KOPT-K1 (cell line): ENCODE results near the gene CST9.

ENCODE experiments used
- H3K27ac ChIP-seq: fragments of 200-600 bp; sonication (generic); 2 replicates; pipeline ENCODE4 v1.5.1; 2016; ENCODE audit warnings: antibody characterized with exemption, mild to moderate bottlenecking, low read depth, low read length; ENCODE audit not compliant: poor library complexity, severe bottlenecking
- H3K36me3 ChIP-seq: fragments of 200-600 bp; sonication (generic); 2 replicates; pipeline ENCODE4 v1.5.1; 2017; ENCODE audit warnings: antibody characterized with exemption, mild to moderate bottlenecking, low read length, moderate library complexity; ENCODE audit not compliant: insufficient read depth
- H3K9me3 ChIP-seq: fragments of 200-600 bp; sonication (generic); 2 replicates; pipeline ENCODE4 v1.5.1; 2017; ENCODE audit warnings: antibody characterized with exemption, low read length, mild to moderate bottlenecking; ENCODE audit not compliant: insufficient read depth, poor library complexity, severe bottlenecking

CST9 gene

GRCh38 chr20:23605867-23606651 lies at the start of gene CST9:
CST9 (minus strand) TSS chr20:23605917; CDS start chr20:23605864, 53 bp downstream.
- Histone ChIP-seq H3K36me3 (no peaks in the 10 kb centered on the region), H3K27ac (no peak within 1 kb of the TSS), H3K9me3 (no peaks in the 10 kb centered on the region)

GRCh38 chr20:23654717-23655116 lies 49.0 kb upstream of the CST9 start:
- no peaks in the 10 kb centered on the region for H3K9me3 ChIP-seq
- H3K36me3 ChIP-seq, result no peaks in the 10 kb centered on the region
- H3K27ac ChIP-seq, result no peak overlapping the region

GRCh38 chr20:23654000-23654399 lies 48.3 kb upstream of the CST9 start:
- Histone ChIP-seq H3K9me3 (no peaks in the 10 kb centered on the region), H3K27ac (no peak overlapping the region), H3K36me3 (no peaks in the 10 kb centered on the region)

GRCh38 chr20:23653400-23653938 lies 47.8 kb upstream of the CST9 start:
- Histone ChIP-seq H3K27ac (no peak overlapping the region), H3K36me3 (no peaks in the 10 kb centered on the region), H3K9me3 (no peaks in the 10 kb centered on the region)

- no peaks in the 10 kb centered on the region for H3K9me3 ChIP-seq
- no peak overlapping the region for H3K27ac ChIP-seq
- H3K36me3 ChIP-seq, result no peaks in the 10 kb centered on the region
Measured at GRCh38 chr20:23652926-23653325, 47.2 kb upstream of the CST9 start.

- no peaks in the 10 kb centered on the region for H3K36me3 ChIP-seq
- H3K9me3 ChIP-seq, result no peaks in the 10 kb centered on the region
- no peak overlapping the region for H3K27ac ChIP-seq
Measured at GRCh38 chr20:23652371-23652770, 46.7 kb upstream of the CST9 start.

GRCh38 chr20:23651117-23651516 lies 45.4 kb upstream of the CST9 start:
- H3K36me3 ChIP-seq, result no peaks in the 10 kb centered on the region
- H3K9me3 ChIP-seq, result no peaks in the 10 kb centered on the region
- H3K27ac ChIP-seq, result no peak overlapping the region

- no peaks in the 10 kb centered on the region for H3K36me3 ChIP-seq
Measured at GRCh38 chr20:23649830-23650417, 44.2 kb upstream of the CST9 start.

GRCh38 chr20:23649242-23649641 lies 43.5 kb upstream of the CST9 start:
- Histone ChIP-seq H3K36me3 (no peaks in the 10 kb centered on the region), H3K27ac (no peak overlapping the region), H3K9me3 (no peaks in the 10 kb centered on the region)

More at GRCh38 chr20:23649830-23650417, 44.2 kb upstream of the CST9 start:
- Histone ChIP-seq H3K27ac (no peak overlapping the region), H3K9me3 (no peaks in the 10 kb centered on the region)

- Histone ChIP-seq H3K9me3 (no peaks in the 10 kb centered on the region), H3K27ac (no peak overlapping the region), H3K36me3 (no peaks in the 10 kb centered on the region)
Measured at GRCh38 chr20:23647346-23647745, 41.6 kb upstream of the CST9 start.

GRCh38 chr20:23646106-23646873 lies 40.6 kb upstream of the CST9 start:
- no peaks in the 10 kb centered on the region for H3K9me3 ChIP-seq
- H3K36me3 ChIP-seq, result no peaks in the 10 kb centered on the region
- H3K27ac ChIP-seq, result no peak overlapping the region

- no peak overlapping the region for H3K27ac ChIP-seq
- H3K36me3 ChIP-seq, result no peaks in the 10 kb centered on the region
- no peaks in the 10 kb centered on the region for H3K9me3 ChIP-seq
Measured at GRCh38 chr20:23645575-23645974, 39.9 kb upstream of the CST9 start.

GRCh38 chr20:23644164-23644563 lies 38.4 kb upstream of the CST9 start:
- no peak overlapping the region for H3K27ac ChIP-seq
- H3K9me3 ChIP-seq, result no peaks in the 10 kb centered on the region
- H3K36me3 ChIP-seq, result no peaks in the 10 kb centered on the region

GRCh38 chr20:23643659-23644058 lies 37.9 kb upstream of the CST9 start:
- H3K27ac ChIP-seq, result no peak overlapping the region
- H3K36me3 ChIP-seq, result no peaks in the 10 kb centered on the region
- H3K9me3 ChIP-seq, result no peaks in the 10 kb centered on the region
